GM19438 (cell line): ENCODE measurements around the gene EPHA3.

Experiments used
- ATAC-seq: cut with Tn5 transposase; IDR thresholded peaks from one replicate; pipeline ENCODE4 v1.9.1; 2021; ENCODE audit warnings: low read depth; ENCODE audit not compliant: unreplicated experiment

Gene EPHA3

GRCh38 chr3:89278302-89279025 lies 171.0 kb downstream of the EPHA3 start:
- ATAC-seq: no peak

GRCh38 chr3:89280301-89280700 lies 172.9 kb downstream of the EPHA3 start:
- no peak for ATAC-seq

GRCh38 chr3:89280822-89281365 lies 173.5 kb downstream of the EPHA3 start:
- no peak for ATAC-seq

GRCh38 chr3:89287902-89288508 lies 180.6 kb downstream of the EPHA3 start:
- ATAC-seq: no peak

GRCh38 chr3:89289574-89290190 lies 182.3 kb downstream of the EPHA3 start:
- no peak for ATAC-seq

- no peak for ATAC-seq
These were observed 189.8 kb downstream of the EPHA3 start for GRCh38 chr3:89297199-89297598.

GRCh38 chr3:89300526-89300925 lies 193.1 kb downstream of the EPHA3 start:
- ATAC-seq: no peak

- no peak for ATAC-seq
These were observed 193.6 kb downstream of the EPHA3 start for GRCh38 chr3:89300981-89301380.

GRCh38 chr3:89303701-89304100 lies 196.3 kb downstream of the EPHA3 start:
- ATAC-seq: no peak

GRCh38 chr3:89306540-89306939 lies 199.1 kb downstream of the EPHA3 start:
- ATAC-seq: no peak

- ATAC-seq: no peak
These were observed 204.2 kb downstream of the EPHA3 start for GRCh38 chr3:89311581-89311980.

- no peak for ATAC-seq
These were observed 204.7 kb downstream of the EPHA3 start for GRCh38 chr3:89312141-89312540.

GRCh38 chr3:89314454-89315098 lies 207.2 kb downstream of the EPHA3 start:
- ATAC-seq: no peak

GRCh38 chr3:89315750-89316470 lies 208.5 kb downstream of the EPHA3 start:
- no peak for ATAC-seq

GRCh38 chr3:89320186-89320585 lies 212.8 kb downstream of the EPHA3 start:
- ATAC-seq: no peak

GRCh38 chr3:89326997-89327396 lies 219.6 kb downstream of the EPHA3 start:
- ATAC-seq: no peak

- no peak for ATAC-seq
These were observed 225.0 kb downstream of the EPHA3 start for GRCh38 chr3:89332386-89332785.

GRCh38 chr3:89332793-89333192 lies 225.4 kb downstream of the EPHA3 start:
- no peak for ATAC-seq

- ATAC-seq: no peak
These were observed 228.3 kb downstream of the EPHA3 start for GRCh38 chr3:89335693-89336092.

- ATAC-seq: no peak
These were observed 233.0 kb downstream of the EPHA3 start for GRCh38 chr3:89340408-89340807.

GRCh38 chr3:89344076-89344475 lies 236.7 kb downstream of the EPHA3 start:
- ATAC-seq: no peak
